Measurements from ENCODE around the gene GMPR.

Gene GMPR

DNA sequence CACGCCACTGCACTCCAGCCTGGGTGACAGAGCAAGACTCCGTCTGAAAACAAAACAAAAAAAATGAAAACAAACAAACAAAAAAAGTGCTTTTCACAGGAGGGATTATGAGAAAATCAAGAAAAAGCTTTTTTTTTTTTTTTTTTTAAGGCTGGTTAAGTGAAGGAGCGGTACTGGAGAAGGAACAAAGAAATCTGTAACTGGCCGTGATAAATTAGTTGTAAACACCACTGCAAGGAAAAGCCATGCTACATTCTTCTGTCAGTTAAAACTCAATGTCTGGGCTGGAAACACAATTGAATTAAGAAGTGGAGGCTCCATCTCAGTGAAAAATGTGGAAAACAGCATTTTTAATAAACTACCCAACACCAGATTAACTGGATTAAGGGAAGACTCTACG lies 6.3 kb upstream of the GMPR start:
- TF ChIP-seq, protein P1, sequence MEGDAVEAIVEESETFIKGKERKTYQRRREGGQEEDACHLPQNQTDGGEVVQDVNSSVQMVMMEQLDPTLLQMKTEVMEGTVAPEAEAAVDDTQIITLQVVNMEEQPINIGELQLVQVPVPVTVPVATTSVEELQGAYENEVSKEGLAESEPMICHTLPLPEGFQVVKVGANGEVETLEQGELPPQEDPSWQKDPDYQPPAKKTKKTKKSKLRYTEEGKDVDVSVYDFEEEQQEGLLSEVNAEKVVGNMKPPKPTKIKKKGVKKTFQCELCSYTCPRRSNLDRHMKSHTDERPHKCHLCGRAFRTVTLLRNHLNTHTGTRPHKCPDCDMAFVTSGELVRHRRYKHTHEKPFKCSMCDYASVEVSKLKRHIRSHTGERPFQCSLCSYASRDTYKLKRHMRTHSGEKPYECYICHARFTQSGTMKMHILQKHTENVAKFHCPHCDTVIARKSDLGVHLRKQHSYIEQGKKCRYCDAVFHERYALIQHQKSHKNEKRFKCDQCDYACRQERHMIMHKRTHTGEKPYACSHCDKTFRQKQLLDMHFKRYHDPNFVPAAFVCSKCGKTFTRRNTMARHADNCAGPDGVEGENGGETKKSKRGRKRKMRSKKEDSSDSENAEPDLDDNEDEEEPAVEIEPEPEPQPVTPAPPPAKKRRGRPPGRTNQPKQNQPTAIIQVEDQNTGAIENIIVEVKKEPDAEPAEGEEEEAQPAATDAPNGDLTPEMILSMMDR (IDR thresholded peaks at IDR 0.05; ENCODE audit: insufficient read depth, low read depth, low read length, missing control alignments) = no peak
- H3K4me3 ChIP-seq (ENCODE audit: low read length) = no peak overlapping the region
- no peak for DNase-seq (ENCODE audit: low read depth)

DNA sequence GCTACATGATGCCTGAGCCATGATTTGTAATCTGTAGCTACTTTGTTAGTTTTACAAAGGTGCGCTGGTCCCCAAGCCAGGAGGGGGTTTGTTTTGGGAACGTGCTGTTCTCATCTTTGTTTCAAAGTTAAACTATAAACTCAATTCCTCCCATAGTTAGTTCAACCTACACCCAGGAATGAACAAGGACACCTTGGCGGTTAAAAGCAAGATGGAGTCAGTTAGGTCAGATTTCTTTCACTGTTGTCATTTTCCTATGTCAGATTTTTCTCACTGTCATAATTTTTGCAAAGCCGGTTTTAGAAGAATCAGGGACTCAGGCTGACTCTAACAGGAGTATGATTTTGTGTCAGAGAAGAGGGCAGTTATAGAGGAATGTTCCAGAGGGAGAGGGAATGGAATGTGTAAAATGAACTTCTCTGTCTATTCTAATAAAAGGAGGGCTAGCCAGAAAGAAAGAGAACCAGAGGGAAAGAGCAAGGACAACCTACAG lies 2.3 kb upstream of the GMPR start:
- no peak overlapping the region for H3K4me3 ChIP-seq (ENCODE audit: low read length)
- TF ChIP-seq, protein P1 (IDR thresholded peaks at IDR 0.05; ENCODE audit: insufficient read depth, low read depth, low read length, missing control alignments) = no peak
- no peak for DNase-seq (ENCODE audit: low read depth)

DNA sequence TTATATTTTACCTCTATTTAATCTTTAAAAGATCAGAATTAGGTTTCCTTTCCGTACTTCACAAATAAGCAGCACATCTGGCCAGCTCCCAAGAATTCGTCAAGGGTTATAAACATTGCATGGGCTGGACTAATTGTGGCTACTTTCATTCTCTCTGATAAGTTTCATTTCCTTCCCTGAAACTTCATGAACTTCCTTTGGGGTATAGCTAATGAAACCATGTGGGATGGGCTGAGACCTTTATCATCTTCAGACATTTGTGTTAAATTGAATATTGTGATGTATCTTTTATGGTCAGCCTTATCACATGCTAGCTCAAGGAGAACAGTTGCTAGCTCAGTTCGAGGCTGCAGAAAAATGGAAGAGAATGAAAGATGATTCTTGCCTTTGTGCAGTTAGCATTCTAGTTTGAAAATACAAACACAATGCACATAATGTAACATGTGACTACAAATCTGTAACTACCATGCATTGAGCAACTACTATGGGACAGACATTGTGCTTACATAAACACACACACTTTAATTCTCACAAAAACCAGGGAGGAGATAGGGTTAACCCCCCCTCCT lies 1.7 kb upstream of the GMPR start:
- no peak overlapping the region for H3K4me3 ChIP-seq (ENCODE audit: low read length)
- TF ChIP-seq, protein P1 (IDR thresholded peaks at IDR 0.05; ENCODE audit: insufficient read depth, low read depth, low read length, missing control alignments) = no peak
- DNase-seq (ENCODE audit: low read depth) = no peak

DNA sequence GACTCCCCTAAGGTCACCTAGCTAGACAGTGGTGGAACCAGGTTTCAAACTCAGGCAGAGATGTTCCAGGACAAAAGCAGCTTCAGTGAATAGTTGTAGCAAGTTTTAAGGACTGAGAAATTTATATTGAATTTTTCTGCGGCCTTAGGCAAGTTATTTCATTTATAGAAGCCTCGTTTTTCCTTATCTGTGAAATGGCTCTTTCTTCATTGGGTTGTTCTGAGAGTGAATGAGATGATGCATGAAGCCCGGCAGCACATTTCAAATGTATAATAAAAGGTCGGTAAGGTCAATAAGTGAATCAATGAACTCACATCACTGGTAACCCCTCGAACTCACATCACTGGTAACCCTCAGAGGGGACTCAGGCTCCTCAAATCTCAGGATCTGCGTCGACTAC lies 1.1 kb upstream of the GMPR start:
- DNase-seq (ENCODE audit: low read depth) = no peak
- TF ChIP-seq, protein P1 (IDR thresholded peaks at IDR 0.05; ENCODE audit: insufficient read depth, low read depth, low read length, missing control alignments) = no peak
- H3K4me3 ChIP-seq (ENCODE audit: low read length) = no peak overlapping the region

DNA sequence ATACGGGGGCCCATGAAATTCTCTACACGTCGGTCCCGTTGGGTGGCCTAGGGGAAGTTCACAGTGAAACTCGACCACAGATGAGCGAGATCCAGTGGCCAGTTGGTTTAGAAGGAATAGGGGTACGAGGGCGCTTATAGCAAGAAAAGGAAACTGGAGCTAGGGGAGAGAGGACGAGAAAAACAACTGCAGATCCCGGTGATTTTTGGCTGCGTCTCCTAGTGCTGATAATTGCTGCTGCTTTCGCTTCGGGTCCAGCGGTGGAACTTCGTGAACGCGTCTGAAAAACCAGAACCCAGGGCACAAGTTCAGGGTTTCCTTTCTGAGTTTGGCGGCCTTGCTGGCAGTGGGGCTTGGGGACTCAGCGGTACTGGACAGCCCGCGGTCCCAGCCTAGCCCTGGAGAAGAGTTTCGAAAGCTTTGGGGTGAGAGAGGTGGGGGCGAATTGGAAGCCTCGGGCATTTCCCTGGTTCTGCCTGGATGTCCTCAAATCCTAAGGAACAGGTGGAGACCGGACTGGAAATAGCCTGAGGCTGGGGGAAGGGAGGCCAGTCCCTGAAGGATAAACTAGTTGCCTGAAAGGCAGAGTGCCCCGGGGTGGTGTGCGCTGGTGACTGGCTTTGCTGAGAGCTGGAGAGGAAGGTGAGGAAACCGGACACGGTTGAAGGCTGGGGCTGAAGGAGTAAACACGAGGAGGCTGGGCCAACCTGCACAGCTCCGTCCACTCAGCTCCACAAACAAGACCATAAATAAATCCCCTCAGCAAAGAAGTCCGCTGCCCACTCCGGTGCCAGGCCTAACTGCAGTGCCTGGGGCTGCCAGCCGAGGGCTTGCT lies 793 bp downstream of the GMPR start:
- H3K4me3 ChIP-seq (ENCODE audit: low read length) = peak overlapping the region; percentile 48
- TF ChIP-seq, protein P1 (IDR thresholded peaks at IDR 0.05; ENCODE audit: insufficient read depth, low read depth, low read length, missing control alignments) = no peak
- DNase-seq (ENCODE audit: low read depth) = peak; percentile 15

DNA sequence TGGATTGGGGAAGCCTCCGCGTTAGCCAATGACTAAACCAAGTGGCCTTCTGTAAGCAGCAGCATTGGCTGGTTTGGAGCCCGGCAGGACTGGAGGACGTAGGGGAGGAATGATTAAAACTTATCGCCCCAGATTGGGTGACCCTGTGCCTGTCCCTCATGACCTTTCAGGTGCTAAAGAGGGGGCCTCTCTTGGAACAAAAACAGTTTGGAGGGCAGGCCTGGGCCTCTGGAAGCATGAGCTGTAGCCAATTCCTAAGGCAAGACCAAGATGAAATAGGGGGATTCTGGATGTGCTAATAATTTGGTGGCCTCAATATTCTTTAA lies 1.4 kb downstream of the GMPR start:
- peak; percentile 18 for DNase-seq (ENCODE audit: low read depth)
- TF ChIP-seq, protein P1 (IDR thresholded peaks at IDR 0.05; ENCODE audit: insufficient read depth, low read depth, low read length, missing control alignments) = no peak
- H3K4me3 ChIP-seq (ENCODE audit: low read length) = no peak overlapping the region

All from epithelial cell of esophagus (primary cell).